H9 (cell line): ENCODE measurements around the gene KRT36. TPM values are rescaled to one million over a fixed set of nuclear protein-coding genes. Genes with fewer than 3 reads are reported as not detected.

ENCODE experiments used
- DNase-seq: peaks from one replicate; pipeline ENCODE4 v3.0.0-alpha.2; 2017
- H2AFZ ChIP-seq: one replicate; pipeline ENCODE4 v1.6.1; 2013; ENCODE audit warnings: mild to moderate bottlenecking, low read length, control low read depth, moderate library complexity
- H2AK5ac ChIP-seq: 2 replicates; pipeline ENCODE4 v1.6.1; 2013; ENCODE audit warnings: low read length, control low read depth, mixed read lengths; ENCODE audit not compliant: insufficient read length
- H2BK120ac ChIP-seq: one replicate; pipeline ENCODE4 v1.6.1; 2013; ENCODE audit warnings: low read depth, mild to moderate bottlenecking, low read length, control low read depth, inconsistent platforms; ENCODE audit not compliant: poor library complexity, severe bottlenecking
- H2BK12ac ChIP-seq: 2 replicates; pipeline ENCODE4 v1.6.1; 2013; ENCODE audit warnings: low read length, control low read depth, mixed read lengths, low read depth; ENCODE audit not compliant: insufficient read length
- H2BK15ac ChIP-seq: 2 replicates; pipeline ENCODE4 v1.6.1; 2013; ENCODE audit warnings: low read depth, low read length, control low read depth
- H2BK20ac ChIP-seq: one replicate; pipeline ENCODE4 v1.6.1; 2013; ENCODE audit warnings: low read depth, mild to moderate bottlenecking, low read length, control low read depth, inconsistent platforms; ENCODE audit not compliant: poor library complexity, severe bottlenecking
- H2BK5ac ChIP-seq: 2 replicates; pipeline ENCODE4 v1.6.1; 2013; ENCODE audit warnings: low read length, control low read depth, mixed read lengths; ENCODE audit not compliant: insufficient read length
- H3K14ac ChIP-seq: 2 replicates; pipeline ENCODE4 v1.6.1; 2013; ENCODE audit warnings: low read length, control low read depth; ENCODE audit not compliant: insufficient read depth
- H3K18ac ChIP-seq: 2 replicates; pipeline ENCODE4 v1.6.1; 2013; ENCODE audit warnings: low read depth, mild to moderate bottlenecking, mixed read lengths, low read length, control low read depth; ENCODE audit not compliant: insufficient read length
- H3K23ac ChIP-seq: 2 replicates; pipeline ENCODE4 v1.6.1; 2013; ENCODE audit warnings: low read length, control low read depth, mixed read lengths, low read depth; ENCODE audit not compliant: insufficient read length
- H3K23me2 ChIP-seq: 2 replicates; pipeline ENCODE4 v1.6.1; 2013; ENCODE audit warnings: low read depth, mild to moderate bottlenecking, mixed read lengths, low read length, control low read depth; ENCODE audit not compliant: insufficient read length, poor library complexity, severe bottlenecking
- H3K27ac ChIP-seq: 2 replicates; pipeline ENCODE4 v1.5.1; 2013; ENCODE audit warnings: low read length, control low read depth, mixed read lengths, low read depth; ENCODE audit not compliant: insufficient read length
- H3K27me3 ChIP-seq: 2 replicates; pipeline ENCODE4 v1.6.1; 2013; ENCODE audit warnings: low read length, control low read depth, inconsistent platforms; ENCODE audit not compliant: insufficient read depth
- H3K4ac ChIP-seq: 2 replicates; pipeline ENCODE4 v1.6.1; 2013; ENCODE audit warnings: low read depth, mild to moderate bottlenecking, control low read depth, inconsistent platforms, low read length, moderate library complexity
- H3K4me1 ChIP-seq: 2 replicates; pipeline ENCODE4 v1.6.1; 2013; ENCODE audit warnings: low read length, control low read depth, inconsistent platforms; ENCODE audit not compliant: insufficient read depth
- H3K4me2 ChIP-seq: 2 replicates; pipeline ENCODE4 v1.6.1; 2013; ENCODE audit warnings: low read length, control low read depth, mixed read lengths; ENCODE audit not compliant: insufficient read length, insufficient read depth
- H3K56ac ChIP-seq: 2 replicates; pipeline ENCODE4 v1.6.1; 2013; ENCODE audit warnings: low read depth, mild to moderate bottlenecking, mixed read lengths, low read length, control low read depth; ENCODE audit not compliant: insufficient read length
- H3K79me1 ChIP-seq: 2 replicates; pipeline ENCODE4 v1.6.1; 2013; ENCODE audit warnings: low read depth, mild to moderate bottlenecking, moderate library complexity, low read length, control low read depth, inconsistent platforms; ENCODE audit not compliant: insufficient read depth, poor library complexity, severe bottlenecking
- H3K79me2 ChIP-seq: 2 replicates; pipeline ENCODE4 v1.6.1; 2013; ENCODE audit warnings: low read length, control low read depth, inconsistent platforms; ENCODE audit not compliant: insufficient read depth
- H3K9ac ChIP-seq: 2 replicates; pipeline ENCODE4 v1.6.1; 2013; ENCODE audit warnings: low read length, control low read depth, mixed read lengths; ENCODE audit not compliant: insufficient read length; ENCODE audit errors: extremely low read depth
- H3K9me3 ChIP-seq: one replicate; pipeline ENCODE4 v1.6.1; 2013; ENCODE audit warnings: low read depth, low read length, inconsistent platforms; ENCODE audit not compliant: control insufficient read depth
- H3T11ph ChIP-seq: one replicate; pipeline ENCODE4 v1.6.1; 2013; ENCODE audit warnings: mild to moderate bottlenecking, low read length, control low read depth, inconsistent platforms
- H4K20me1 ChIP-seq: one replicate; pipeline ENCODE4 v1.6.1; 2013; ENCODE audit not compliant: control insufficient read depth, insufficient read length, insufficient read depth
- H4K5ac ChIP-seq: 2 replicates; pipeline ENCODE4 v1.6.1; 2013; ENCODE audit warnings: low read depth, mild to moderate bottlenecking, mixed read lengths, low read length, control low read depth; ENCODE audit not compliant: insufficient read length
- H4K8ac ChIP-seq: replicated peaks from 2 replicates; pipeline ENCODE4 v1.6.1; 2013; ENCODE audit warnings: low read length, control low read depth, mixed read lengths, low read depth; ENCODE audit not compliant: insufficient read length
- H4K91ac ChIP-seq: 2 replicates; pipeline ENCODE4 v1.6.1; 2013; ENCODE audit warnings: low read depth, mild to moderate bottlenecking, moderate library complexity, mixed read lengths, low read length, control low read depth; ENCODE audit not compliant: insufficient read length
- H3K27ac Mint-ChIP-seq, 3 experiments: 2 replicates in 2 of 3; 3 replicates in 1 of 3; pipeline ENCODE4 v1.8.0; 2020 to 2021; ENCODE audit warnings: mixed read lengths in 3 of 3, mild to moderate bottlenecking in 1 of 3, moderate library complexity in 1 of 3
- H3K27me3 Mint-ChIP-seq: 2 replicates; pipeline ENCODE4 v1.8.0; 2021; ENCODE audit warnings: low read depth, mild to moderate bottlenecking, moderate library complexity, mixed read lengths
- H3K36me3 Mint-ChIP-seq, 3 experiments: 2 replicates in 2 of 3; 3 replicates in 1 of 3; pipeline ENCODE4 v1.8.0; 2020 to 2021; ENCODE audit warnings: low read depth in 3 of 3, mixed read lengths in 3 of 3; ENCODE audit not compliant: insufficient read depth in 1 of 3
- H3K4me1 Mint-ChIP-seq, 2 experiments: 2 replicates each; pipeline ENCODE4 v1.8.0; 2020; ENCODE audit warnings: mixed read lengths in 2 of 2
- H3K4me3 Mint-ChIP-seq, 2 experiments: 2 replicates in 1 of 2; 3 replicates in 1 of 2; pipeline ENCODE4 v1.8.0; 2020 to 2021; ENCODE audit warnings: mild to moderate bottlenecking in 2 of 2, mixed read lengths in 2 of 2, moderate library complexity in 1 of 2
- H3K9me3 Mint-ChIP-seq, 2 experiments: 2 replicates in 1 of 2; 3 replicates in 1 of 2; pipeline ENCODE4 v1.8.0; 2020; ENCODE audit warnings: mild to moderate bottlenecking in 2 of 2, mixed read lengths in 2 of 2, moderate library complexity in 1 of 2
- WGBS: extraction: QIAGEN DNeasy Blood & Tissue Kit; methylation state at CpG from one replicate; pipeline ENCODE4 v1.1.7; 2013; ENCODE audit warnings: missing lambda C conversion rate, low lambda C conversion rate, mixed read lengths; ENCODE audit not compliant: insufficient read length; ENCODE audit errors: extremely low coverage; 5-methylcytosine and 5-hydroxymethylcytosine counted together
- total RNA-seq: library from RNA; stranded (reverse); gene quantifications from 2 replicates; pipeline ENCODE4 v1.2.1, GENCODE V29; 2021
- TF ChIP-seq, protein P1 (sequence below): fragments of 200-600 bp; sonication (generic); conservative IDR thresholded peaks from 3 replicates; pipeline ENCODE4 v1.8.0; 2021; ENCODE audit warnings: antibody characterized with exemption, mild to moderate bottlenecking

Gene KRT36
- total RNA-seq, 1 experiment from 2014 or later = not detected

DNA sequence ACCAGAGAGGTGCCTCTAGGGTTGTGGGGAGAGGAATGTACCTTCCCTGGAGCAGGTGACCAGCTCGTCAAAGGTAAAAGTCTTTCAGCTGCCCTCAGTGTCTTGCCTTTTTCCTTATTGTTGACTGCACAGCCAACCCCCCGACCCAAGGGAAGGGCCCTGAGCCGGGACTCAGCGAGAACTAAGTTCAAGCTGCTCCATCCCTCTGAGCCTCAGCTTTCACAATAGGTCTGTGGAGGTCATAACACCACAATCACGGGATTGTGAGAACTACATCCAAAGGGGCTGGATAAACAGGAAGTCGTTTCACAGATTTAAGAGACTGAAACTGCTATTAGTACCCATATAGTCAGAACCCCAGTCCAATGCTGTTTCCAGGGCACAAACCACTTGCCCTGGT is 2.6 kb upstream of the KRT36 start:
- Histone ChIP-seq H3K23ac (no peak overlapping the region), H4K91ac (no peak overlapping the region), H2BK12ac (no peak overlapping the region), H3T11ph (no peak overlapping the region), H4K20me1 (no peaks in the 10 kb centered on the region), H3K79me1 (no peaks in the 10 kb centered on the region), H3K4ac (no peak overlapping the region), H2BK20ac (no peak overlapping the region), H2AFZ (no peak overlapping the region), H3K4me2 (no peak overlapping the region), H3K23me2 (no peaks in the 10 kb centered on the region), H2BK15ac (no peak overlapping the region), H3K56ac (no peak overlapping the region), H2AK5ac (no peak overlapping the region), H2BK5ac (no peak overlapping the region), H3K18ac (no peak overlapping the region), H3K27me3 (no peaks in the 10 kb centered on the region), H3K79me2 (no peaks in the 10 kb centered on the region), H2BK120ac (no peak overlapping the region), H3K9me3 (no peaks in the 10 kb centered on the region), H3K14ac (no peak overlapping the region), H4K5ac (no peak overlapping the region), H4K8ac (no peak overlapping the region), H3K4me1 (no peaks in the 10 kb centered on the region), H3K27ac (no peak overlapping the region), H3K9ac (no peak overlapping the region)
- TF ChIP-seq, protein P1, sequence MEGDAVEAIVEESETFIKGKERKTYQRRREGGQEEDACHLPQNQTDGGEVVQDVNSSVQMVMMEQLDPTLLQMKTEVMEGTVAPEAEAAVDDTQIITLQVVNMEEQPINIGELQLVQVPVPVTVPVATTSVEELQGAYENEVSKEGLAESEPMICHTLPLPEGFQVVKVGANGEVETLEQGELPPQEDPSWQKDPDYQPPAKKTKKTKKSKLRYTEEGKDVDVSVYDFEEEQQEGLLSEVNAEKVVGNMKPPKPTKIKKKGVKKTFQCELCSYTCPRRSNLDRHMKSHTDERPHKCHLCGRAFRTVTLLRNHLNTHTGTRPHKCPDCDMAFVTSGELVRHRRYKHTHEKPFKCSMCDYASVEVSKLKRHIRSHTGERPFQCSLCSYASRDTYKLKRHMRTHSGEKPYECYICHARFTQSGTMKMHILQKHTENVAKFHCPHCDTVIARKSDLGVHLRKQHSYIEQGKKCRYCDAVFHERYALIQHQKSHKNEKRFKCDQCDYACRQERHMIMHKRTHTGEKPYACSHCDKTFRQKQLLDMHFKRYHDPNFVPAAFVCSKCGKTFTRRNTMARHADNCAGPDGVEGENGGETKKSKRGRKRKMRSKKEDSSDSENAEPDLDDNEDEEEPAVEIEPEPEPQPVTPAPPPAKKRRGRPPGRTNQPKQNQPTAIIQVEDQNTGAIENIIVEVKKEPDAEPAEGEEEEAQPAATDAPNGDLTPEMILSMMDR = no peak
- H3K4me3 Mint-ChIP-seq = no peak overlapping the region; a peak in 1 of 5 replicates
- peaks cover 7 to 9% of the 10 kb centered on the region in 2 experiments for H3K4me1 Mint-ChIP-seq
- H3K36me3 Mint-ChIP-seq = no peaks in the 10 kb centered on the region
- no peak for DNase-seq
- no peaks in the 10 kb centered on the region for H3K9me3 Mint-ChIP-seq
- no CpG with 5 or more reads among the region's 6 CpGs for WGBS
- peaks cover 19% of the 10 kb centered on the region for H3K27me3 Mint-ChIP-seq
- H3K27ac Mint-ChIP-seq = no peak overlapping the region; a peak in 1 of 7 replicates
